HG03060 (cell line): ENCODE results near the gene MXRA8.
"Not testable (repeated sequence)": the region's sequence is repeated elsewhere in the genome, so short reads cannot be mapped to it uniquely, and the experiment has no call there.

Source experiments
- ATAC-seq: cut with Tn5 transposase; IDR thresholded peaks from one replicate; pipeline ENCODE4 v1.9.1; 2021; ENCODE audit warnings: low read depth, moderate number of reproducible peaks; ENCODE audit not compliant: unreplicated experiment

Gene MXRA8

DNA sequence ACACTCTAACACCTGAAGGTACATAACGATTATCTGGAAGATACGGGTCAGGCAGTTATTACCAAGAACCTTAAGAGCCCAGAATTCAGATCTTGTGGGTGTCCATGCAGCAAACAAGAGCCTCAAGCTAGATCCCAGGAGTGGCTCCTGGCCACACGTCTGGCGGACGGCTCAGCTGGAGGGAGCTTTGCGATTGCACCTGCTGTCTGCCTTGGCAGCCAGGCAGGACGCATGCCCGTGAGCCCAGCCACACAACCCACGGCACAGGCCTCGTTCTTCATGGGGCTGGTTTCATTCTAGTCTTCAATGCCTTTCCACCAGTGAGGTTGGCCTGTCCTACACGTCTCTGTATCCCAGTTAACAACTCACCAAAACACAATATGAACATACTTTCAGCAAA lies 35.1 kb upstream of the MXRA8 start:
- no peak for ATAC-seq

GRCh38 chr1:1393014-1393413 lies 34.7 kb upstream of the MXRA8 start:
- ATAC-seq, result no peak

- no peak for ATAC-seq
These were observed 32.9 kb upstream of the MXRA8 start for GRCh38 chr1:1391225-1391624.

DNA sequence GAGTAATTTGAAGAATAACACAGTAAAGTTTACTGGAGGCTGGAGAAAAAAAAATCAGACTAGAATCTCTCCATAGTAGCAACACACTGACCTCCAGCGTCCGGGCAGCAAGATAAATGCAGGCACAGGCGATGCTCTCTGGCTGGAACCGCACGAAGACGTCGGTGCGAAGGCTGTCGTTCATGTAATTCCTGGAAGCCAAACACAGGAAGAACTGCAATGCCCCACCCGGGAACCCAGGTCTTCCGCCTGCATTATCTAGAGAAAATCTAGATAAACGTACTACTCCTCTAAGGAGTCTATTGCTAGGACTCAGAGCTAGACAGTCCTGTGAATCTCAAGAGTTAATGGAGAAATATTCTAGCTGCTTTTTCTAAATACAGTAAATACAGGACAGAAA lies 32.3 kb upstream of the MXRA8 start:
- no peak for ATAC-seq

DNA sequence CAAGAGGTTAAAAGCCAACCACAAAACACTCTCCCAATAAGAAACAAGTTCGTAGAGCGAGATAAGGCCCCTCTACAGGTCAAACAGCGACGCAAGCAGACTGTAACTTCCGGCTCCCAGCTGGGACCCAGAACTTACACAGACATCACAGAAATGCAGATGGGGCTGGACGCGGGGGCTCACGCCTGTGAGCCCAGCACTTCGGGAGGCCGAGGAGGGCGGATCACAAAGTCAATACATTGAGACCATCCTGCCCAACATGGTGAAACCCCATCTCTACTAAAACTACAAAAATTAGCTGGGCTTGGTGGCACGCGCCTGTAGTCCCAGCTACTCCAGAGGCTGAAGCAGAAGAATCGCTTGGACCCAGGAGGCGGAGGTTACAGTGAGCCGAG lies 29.7 kb upstream of the MXRA8 start:
- no peak for ATAC-seq

- ATAC-seq, result no peak
These were observed 29.0 kb upstream of the MXRA8 start for GRCh38 chr1:1387098-1388077.

DNA sequence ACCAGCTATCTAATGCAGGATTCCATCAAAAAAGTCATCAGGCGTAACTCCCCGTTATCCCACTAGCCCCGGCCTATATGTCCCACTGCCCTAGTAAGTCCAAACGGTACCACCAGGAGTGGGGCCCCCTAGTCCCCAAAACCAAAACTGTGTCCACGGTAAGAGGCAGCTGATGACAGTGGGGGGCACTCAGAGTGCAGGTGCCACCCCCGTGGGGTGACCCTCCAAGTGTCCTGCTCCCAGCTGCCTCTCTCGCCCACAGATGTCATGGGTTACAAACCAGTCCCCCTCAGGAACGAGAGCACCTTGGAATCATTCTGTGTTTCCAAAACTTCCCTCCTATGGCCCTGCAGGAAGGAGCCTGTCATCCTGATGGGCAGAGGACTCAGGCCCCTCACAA lies 27.6 kb upstream of the MXRA8 start:
- ATAC-seq, result no peak

- not testable (repeated sequence) for ATAC-seq
These were observed 27.0 kb upstream of the MXRA8 start for GRCh38 chr1:1385339-1385738.

- ATAC-seq, result no peak
These were observed 22.9 kb upstream of the MXRA8 start for GRCh38 chr1:1381294-1381693.

DNA sequence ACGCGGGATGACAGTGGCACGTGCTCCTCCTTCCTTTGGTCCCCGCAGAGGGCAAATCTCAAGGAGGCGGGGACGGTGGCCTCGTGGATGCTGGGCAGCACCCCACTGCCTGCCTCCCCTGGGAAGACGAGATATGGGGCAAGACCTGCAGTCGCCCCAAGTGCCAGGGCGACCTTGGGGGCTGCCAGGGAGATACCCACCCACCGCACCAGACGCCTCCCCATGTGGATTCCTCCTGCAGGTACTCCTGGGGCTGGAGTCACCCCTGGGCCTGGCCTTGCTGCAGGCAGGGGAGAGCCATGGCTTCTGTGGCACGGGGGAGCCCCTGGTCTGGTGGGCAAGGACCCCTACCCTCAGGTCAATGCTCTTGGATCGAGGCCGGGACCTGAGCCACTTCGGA lies 22.5 kb upstream of the MXRA8 start:
- no peak for ATAC-seq

GRCh38 chr1:1377540-1378205 lies 19.3 kb upstream of the MXRA8 start:
- no peak for ATAC-seq

DNA sequence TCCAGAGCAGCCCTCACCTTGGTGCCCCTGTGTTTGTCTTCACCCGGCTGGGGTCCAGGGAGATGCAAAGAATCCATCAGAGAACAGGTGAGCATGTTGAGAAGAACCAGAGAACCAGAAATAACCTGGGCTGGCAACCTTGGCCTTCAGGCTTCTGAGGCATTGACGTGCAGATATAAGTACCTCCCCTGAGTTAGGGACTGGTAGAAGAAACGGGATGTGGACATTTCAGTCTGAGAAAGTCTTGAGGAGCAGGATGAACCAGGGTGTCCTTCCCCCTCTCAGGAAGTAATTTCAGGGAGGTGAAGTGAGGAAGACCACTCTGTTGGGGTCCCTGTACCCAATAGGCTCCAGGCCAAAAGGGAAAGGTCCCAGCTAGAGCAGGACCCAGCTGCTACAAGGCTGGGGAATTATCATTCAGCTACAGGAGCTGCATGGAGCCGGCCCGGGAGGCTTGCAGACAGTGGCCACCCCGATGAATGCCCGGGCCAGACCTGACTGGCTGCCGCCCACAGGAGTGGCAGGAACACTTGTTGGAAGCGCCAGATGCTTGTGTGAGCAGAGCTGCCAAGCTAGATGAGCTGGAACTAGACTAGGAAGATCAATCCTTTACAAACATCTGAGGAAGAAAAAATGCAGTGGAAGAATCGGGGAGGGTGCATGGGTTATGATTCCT lies 18.3 kb upstream of the MXRA8 start:
- no peak for ATAC-seq

GRCh38 chr1:1374929-1375662 lies 16.7 kb upstream of the MXRA8 start, which contains the start of gene AURKAIP1:
Gene AURKAIP1, minus strand, starts transcription at chr1:1375207. Its CDS starts 451 bp downstream, at chr1:1374756.
- peak; percentile 94 for ATAC-seq

DNA sequence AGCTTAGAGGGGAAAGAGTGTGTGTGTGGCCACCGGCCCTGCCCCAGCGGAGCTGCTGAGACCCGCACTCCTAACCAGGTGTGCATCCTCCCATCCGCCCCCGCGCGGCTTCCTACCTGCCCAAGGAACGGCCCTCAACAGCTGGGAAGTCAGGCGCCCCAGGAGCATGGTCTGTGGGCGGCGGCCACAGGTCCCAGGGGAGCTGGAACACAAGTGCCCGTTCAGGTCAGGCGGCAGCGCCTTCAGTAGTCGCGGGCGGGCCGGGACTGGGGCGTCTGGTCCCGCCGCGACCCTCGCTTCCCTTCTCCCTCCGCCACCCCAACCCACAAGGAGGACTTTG lies 16.2 kb upstream of the MXRA8 start:
- no peak for ATAC-seq

GRCh38 chr1:1373815-1374588 lies 15.6 kb upstream of the MXRA8 start:
- no peak for ATAC-seq

DNA sequence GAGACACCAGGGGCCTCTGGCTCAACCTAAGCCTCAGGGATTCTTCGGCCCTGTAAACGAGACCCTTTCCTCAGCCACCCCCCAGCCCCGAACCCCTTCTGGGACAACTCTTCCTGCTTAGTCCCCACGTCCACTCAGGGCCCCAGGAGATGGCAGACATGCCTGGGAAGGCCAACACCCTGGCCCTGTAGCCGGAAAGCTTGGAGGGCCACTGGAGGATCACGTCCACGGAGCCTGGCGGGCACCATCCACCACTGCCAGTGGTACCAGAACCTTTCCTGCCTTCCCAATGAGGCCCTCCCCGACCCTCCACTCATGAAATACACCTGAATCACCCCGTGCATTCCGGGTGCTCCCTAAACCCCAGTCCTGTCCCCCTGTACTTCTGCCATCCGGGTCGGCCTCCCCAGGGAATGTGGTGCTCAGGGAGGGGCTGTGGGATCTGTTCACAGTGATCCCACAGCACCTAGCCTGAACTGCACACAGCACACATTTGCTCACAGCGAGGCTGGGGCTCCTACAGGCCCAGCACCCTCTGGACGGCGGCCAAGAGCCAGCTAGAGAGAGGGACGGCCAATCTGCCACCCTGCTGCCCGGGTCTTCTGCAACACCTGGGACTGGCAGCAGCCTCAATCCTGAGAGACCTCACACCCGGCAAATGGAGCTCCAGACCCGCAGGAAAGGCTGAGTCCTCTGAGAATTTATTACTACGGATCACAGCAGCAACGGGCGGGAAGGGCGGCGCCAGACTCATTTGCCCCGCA lies 14.9 kb upstream of the MXRA8 start:
- ATAC-seq, result no peak

DNA sequence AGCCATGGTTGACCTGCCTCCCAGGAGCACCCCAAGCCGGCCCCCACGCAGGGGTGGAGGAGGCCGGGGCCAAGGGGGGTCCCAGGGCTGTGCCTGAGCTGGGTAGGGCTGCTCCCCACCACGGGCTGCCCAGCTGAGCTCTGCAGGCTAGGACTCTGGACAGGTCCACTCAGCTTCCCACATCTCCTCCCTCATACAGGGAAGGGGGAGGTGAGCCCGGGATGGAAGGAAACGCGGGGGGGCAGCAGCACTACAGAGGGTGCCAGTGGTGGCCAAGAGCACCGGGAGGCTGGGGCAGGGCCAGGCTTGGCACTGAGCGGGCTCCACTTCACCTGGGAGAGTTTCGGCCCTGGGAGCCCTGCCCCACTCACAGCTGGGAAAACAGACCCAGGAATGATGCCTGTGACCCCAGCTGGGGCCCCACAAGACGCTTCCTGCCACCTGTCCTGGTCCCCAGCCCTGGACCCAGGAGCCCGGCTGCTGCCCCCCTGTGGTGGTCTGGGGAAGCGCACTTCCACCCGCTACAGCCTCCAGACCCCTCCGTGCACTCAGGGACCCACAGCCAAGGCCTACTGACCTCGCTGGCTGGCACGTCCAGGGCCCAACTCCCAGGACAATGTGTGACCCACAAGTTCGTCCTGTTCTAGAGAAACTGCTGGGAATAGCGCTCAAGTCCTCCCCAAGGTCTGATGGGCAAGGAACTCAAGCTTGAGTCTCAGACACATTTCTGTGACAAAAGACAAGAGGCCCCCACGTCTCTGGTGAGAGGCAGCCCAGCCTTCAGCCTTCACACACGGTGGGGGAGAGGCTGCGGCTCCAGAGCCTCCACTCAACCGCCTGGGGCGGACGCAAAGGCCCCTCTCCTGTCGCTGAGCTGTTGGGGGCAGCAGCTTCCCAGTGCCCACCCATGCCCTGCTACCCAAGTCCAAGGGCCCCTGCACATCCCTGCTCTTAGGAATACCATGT lies 13.7 kb upstream of the MXRA8 start:
- no peak for ATAC-seq

GRCh38 chr1:1371364-1371745 lies 13.0 kb upstream of the MXRA8 start:
- no peak for ATAC-seq
